GM18511 (cell line): ENCODE results near the gene LCP2.

Experiments
- ATAC-seq: cut with Tn5 transposase; IDR thresholded peaks from one replicate; pipeline ENCODE4 v1.9.1; 2021; ENCODE audit warnings: mild to moderate bottlenecking, moderate library complexity; ENCODE audit not compliant: unreplicated experiment

Gene LCP2

GRCh38 chr5:170220191-170220590, 77.4 kb downstream of the LCP2 start:
- no peak for ATAC-seq

GRCh38 chr5:170219615-170220014, 78.0 kb downstream of the LCP2 start:
- no peak for ATAC-seq

- no peak for ATAC-seq
These were observed 78.9 kb downstream of the LCP2 start for GRCh38 chr5:170218726-170219125.

- ATAC-seq = no peak
These were observed 79.7 kb downstream of the LCP2 start for GRCh38 chr5:170217831-170218230.

- ATAC-seq = no peak
These were observed 81.2 kb downstream of the LCP2 start for GRCh38 chr5:170216257-170216864.

GRCh38 chr5:170211575-170212334, 85.8 kb downstream of the LCP2 start:
- no peak for ATAC-seq

- no peak for ATAC-seq
These were observed 90.6 kb downstream of the LCP2 start for GRCh38 chr5:170206958-170207357.

- no peak for ATAC-seq
These were observed 91.4 kb downstream of the LCP2 start for GRCh38 chr5:170206216-170206615.

- no peak for ATAC-seq
These were observed 93.4 kb downstream of the LCP2 start for GRCh38 chr5:170204202-170204601.

GRCh38 chr5:170202117-170202516, 95.5 kb downstream of the LCP2 start:
- ATAC-seq = no peak

GRCh38 chr5:170201311-170201710, 96.3 kb downstream of the LCP2 start:
- no peak for ATAC-seq

- no peak for ATAC-seq
These were observed 96.7 kb downstream of the LCP2 start for GRCh38 chr5:170200876-170201275.
